Measurements from ENCODE around the gene TM7SF2. TPM values are rescaled to one million over a fixed set of nuclear protein-coding genes. Genes with fewer than 3 reads are reported as not detected.
"Not testable (repeated sequence)": the region's sequence is repeated elsewhere in the genome, so short reads cannot be mapped to it uniquely, and the experiment has no call there.

TM7SF2 gene
- polyA plus RNA-seq, 3 donors: 68.6 to 89.4 (median 70.8) TPM

DNA sequence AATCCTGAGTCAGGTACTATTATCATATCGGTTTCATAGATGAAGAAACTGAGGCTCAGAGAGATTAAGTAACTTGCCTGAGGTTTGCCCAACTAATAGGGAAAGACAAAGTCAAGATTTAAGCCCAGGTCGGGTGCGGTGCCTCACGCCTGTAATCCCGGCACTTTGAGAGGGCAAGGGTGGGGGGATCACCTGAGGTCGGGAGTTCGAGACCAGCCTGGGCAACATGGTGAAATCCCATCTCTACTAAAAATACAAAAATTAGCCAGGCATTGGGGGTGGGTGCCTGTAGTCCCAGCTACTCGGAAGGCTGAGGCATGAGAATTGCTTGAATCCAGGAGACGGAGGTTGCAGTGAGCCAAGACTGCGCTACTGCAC, 38.4 kb downstream of the TM7SF2 start:
- not testable (repeated sequence) for DNase-seq (ENCODE audit: low read depth in 3 of 3, low spot score in 2 of 3)

DNA sequence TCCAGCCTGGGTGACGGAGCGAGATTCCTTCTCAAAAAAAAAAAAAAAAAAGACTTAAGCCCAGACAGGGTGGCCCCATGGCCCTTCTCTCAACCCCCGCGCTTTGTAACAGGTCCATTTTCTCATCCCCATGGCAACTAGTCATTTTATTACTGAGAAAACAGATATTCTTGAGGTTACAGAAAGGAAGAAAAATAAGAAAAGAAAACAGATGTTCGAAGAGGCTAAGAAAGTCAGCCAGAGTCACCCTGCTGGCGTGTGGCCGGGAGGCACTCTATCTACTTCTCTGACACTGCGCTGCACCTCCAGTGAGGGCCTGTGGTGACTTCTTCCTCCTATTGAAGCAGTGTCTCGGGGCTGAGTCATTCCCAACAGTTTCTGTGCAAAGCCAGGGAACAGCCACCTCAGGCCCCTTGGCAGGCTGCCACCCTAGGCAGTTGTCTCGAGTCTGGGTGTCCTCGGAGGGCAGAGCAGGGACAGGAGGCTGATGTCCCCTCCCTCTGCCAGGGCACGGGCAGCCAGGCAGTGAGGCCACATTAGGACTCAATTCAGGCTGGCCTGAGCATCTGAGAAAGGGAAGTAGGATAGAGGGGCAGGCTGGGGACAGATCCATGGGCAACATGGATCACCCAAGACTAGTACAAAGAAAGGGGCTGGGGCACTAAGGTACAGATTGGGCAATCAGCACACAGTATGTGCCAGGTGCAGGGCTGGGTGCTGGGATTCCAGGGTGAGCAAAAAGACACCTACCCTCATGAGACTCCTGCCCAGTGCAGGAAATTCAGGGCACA, 39.0 kb downstream of the TM7SF2 start:
- DNase-seq (ENCODE audit: low read depth in 3 of 3, low spot score in 2 of 3): no peak

DNA sequence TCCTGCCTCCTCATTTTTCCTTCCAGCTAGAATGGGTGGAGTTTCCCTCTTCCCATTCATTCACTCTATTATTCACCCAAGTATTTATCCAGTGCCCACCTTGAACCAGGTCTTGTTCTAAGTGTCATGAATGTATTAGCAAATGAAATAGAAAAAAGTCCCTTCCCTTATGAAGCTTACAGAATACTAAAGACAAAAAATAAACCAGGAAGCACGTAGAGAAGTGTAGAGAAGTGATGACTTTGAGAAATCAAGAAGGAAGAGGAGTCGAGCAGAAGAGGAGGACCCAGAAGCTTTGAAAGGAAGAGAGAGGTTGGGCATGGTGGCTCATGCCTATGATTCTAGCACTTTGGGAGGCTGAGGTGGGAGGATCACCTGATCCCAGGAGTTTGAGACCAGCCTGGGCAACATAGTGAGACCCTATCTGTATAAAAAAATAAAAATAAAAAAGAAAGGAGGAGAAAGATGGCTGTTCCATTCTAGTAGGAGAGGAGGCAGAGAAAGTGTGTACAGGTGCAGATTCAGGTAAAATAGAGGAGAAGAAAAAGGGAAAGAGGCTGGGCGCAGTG, 39.7 kb downstream of the TM7SF2 start:
- DNase-seq (ENCODE audit: low read depth in 3 of 3, low spot score in 2 of 3): no peak

DNA sequence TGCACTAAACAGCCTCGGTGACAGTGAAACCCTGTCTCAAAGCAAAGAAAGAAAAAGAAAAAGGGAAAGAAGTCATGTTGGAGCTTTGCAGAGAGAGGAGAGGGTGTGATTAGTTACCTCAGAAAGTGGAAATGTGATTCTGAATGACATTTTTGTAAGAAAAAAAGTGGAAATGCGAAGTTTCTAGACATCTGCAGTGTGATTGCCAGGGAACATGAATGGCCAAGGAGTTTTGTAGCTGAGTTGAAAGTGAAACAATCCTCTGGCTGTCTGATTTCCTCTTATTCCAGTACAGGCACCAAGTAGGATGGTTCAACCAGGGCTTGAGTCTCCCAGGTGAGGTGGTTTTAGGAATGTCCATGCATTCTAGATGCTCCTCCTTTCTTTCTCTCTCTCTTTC, 40.5 kb downstream of the TM7SF2 start:
- no peak for DNase-seq (ENCODE audit: low read depth in 3 of 3, low spot score in 2 of 3)

DNA sequence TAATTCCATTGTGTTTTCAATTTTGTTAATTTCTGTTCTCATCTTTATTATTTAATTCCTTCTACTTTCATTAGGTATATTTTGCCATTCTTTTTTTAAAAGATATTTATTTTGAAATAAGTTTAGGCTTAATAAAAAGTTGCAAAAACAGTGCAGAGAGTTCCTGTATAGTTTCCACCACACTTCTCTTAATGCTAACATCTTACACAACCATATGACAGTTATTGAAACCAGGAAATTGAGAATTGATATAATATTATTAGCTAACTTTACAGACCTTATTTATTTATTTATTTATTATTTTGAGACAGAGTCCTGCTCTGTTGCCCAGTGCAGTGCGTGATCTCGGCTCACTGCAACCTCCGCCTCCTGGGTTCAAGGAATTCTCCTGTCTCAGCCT, 44.6 kb downstream of the TM7SF2 start:
- DNase-seq (ENCODE audit: low read depth in 3 of 3, low spot score in 2 of 3): no peak

DNA sequence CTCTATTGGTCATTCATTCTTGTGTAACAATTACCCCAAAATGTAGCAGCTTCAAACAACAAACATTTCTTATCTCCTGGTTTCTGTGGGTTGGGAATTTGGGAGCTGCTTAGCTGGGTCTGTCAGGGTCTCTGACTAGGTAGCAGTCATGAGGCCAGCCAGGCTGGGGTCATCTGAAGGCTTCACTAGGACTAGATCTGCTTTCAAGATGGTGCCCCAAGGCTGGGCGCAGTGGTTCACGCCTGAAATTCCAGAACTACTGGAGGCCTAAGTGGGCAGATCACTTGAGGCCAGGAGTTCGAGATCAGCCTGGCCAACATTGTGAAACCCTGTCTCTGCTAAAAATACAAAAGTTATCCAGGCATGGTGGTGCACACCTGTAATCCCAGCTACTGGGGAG, 45.3 kb downstream of the TM7SF2 start:
- DNase-seq (ENCODE audit: low read depth in 3 of 3, low spot score in 2 of 3): no peak

DNA sequence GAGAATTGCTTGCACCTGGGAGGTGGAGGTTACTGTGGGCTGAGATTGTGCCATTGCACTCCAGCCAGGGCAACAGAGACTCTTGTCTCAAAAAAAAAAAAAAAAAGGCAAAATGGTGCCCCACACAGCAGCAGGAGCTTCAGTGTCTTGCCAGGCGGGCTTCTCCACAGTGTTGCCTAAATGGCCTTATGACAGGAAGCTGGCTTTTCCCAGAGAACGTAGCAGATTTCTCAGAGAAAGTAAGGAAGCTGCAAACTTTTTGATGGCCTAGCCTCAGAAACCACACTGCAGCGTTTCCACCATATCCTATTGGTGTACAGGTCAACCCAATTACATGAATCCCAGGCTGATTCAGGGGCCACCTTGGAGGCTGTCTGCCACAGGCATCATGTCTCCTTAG, 45.7 kb downstream of the TM7SF2 start:
- no peak for DNase-seq (ENCODE audit: low read depth in 3 of 3, low spot score in 2 of 3)

DNA sequence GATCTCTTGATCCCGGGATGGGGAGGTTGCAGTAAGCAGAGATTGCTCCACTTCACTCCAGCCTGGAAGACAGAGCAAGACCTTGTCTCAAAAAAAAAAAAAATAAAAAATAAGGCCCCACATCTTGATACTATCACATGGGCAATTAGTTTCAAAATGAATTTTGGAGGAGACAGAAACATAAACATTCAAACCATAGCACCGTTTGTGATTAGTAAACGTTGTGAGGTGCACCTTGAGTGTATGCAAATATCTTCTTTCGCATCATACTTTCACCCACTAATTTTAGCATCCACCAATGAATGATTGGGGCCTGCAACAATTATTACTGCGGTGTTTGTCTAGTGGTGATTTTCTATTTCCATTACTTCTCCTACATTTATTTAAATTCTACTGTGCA, 47.3 kb downstream of the TM7SF2 start:
- no peak for DNase-seq (ENCODE audit: low read depth in 3 of 3, low spot score in 2 of 3)

DNA sequence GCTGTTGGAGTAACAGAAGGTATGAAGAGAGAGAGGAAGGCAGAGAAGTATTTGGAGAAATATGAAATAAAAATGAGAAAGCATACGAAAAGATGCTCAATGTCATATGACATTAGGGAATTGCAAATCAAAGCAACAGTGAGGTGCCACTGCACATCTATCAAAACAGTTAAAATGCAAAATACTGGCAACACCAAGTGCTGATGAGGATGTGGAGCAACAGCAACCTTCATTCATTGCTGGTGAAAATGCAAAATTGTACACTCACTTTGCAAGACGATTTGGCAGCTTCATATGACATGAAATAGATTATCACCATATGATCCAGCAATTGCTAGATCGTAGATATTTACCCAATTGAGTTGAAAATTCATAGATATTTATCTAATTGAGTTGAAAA, 49.0 kb downstream of the TM7SF2 start:
- no peak for DNase-seq (ENCODE audit: low read depth in 3 of 3, low spot score in 2 of 3)

DNA sequence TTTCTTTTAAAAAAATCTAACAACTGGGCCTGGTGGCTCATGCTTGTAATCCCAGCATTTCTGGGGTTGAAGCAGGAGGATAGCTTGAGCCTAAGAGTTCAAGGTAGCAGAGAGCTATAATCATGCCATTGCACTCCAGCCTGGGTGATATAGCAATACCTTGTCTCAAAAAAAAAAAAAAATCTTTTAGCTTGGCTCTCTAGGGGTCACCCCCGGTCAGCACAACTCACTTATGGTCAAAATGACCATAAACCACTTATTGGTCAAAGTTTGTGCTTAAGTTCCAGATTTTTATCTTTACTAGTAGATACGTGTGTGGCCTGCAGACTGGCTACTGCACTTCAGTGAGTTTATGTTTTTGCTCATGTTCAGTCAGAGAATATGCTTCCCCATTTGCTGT, 52.0 kb downstream of the TM7SF2 start:
- DNase-seq (ENCODE audit: low read depth in 3 of 3, low spot score in 2 of 3): no peak

Other genes with a start within 250 kb of the TM7SF2 start
- gene EHD1, start 233.3 kb upstream of the TM7SF2 start, polyA plus RNA-seq (ENCODE audit: insufficient read length in 3 of 3): 10 to 100 TPM; 44.6 to 63.5 (median 49.4) TPM
- gene ATG2A, start 194.7 kb upstream of the TM7SF2 start, polyA plus RNA-seq (ENCODE audit: insufficient read length in 3 of 3): 10 to 100 TPM; 12.8 to 14.0 (median 13.2) TPM
- gene PPP2R5B, start 187.2 kb upstream of the TM7SF2 start, polyA plus RNA-seq (ENCODE audit: insufficient read length in 3 of 3): 10 to 100 TPM; 14.3 to 16.3 (median 16.0) TPM
- 1 to 10 TPM; 1.5 to 1.7 (median 1.6) TPM for gene GPHA2, start 176.0 kb upstream of the TM7SF2 start, polyA plus RNA-seq (ENCODE audit: insufficient read length in 3 of 3)
- gene MAJIN, start 139.8 kb upstream of the TM7SF2 start, polyA plus RNA-seq (ENCODE audit: insufficient read length in 3 of 3): 1 to 10 TPM in 1 of 3 donors, under 1 TPM in 2; 0.57 to 1.2 (median 0.67) TPM
- gene BATF2, start 114.9 kb upstream of the TM7SF2 start, polyA plus RNA-seq (ENCODE audit: insufficient read length in 3 of 3): 1 to 10 TPM; 2.7 to 3.1 (median 3.0) TPM
- gene ARL2, start 97.7 kb upstream of the TM7SF2 start, polyA plus RNA-seq (ENCODE audit: insufficient read length in 3 of 3): 10 to 100 TPM; 51.5 to 64.4 (median 54.5) TPM
- gene SNX15, start 84.4 kb upstream of the TM7SF2 start, polyA plus RNA-seq (ENCODE audit: insufficient read length in 3 of 3): 10 to 100 TPM; 22.9 to 29.1 (median 26.9) TPM
- gene SAC3D1, start 70.7 kb upstream of the TM7SF2 start, polyA plus RNA-seq (ENCODE audit: insufficient read length in 3 of 3): 10 to 100 TPM in 2 of 3 donors, 1 to 10 TPM in 1; 9.9 to 12.8 (median 10.6) TPM
- 10 to 100 TPM; 10.7 to 13.0 (median 12.9) TPM for gene NAALADL1, start 53.3 kb upstream of the TM7SF2 start, polyA plus RNA-seq (ENCODE audit: insufficient read length in 3 of 3)
- 10 to 100 TPM; 17.8 to 18.4 (median 18.0) TPM for gene CDCA5, start 27.8 kb upstream of the TM7SF2 start, polyA plus RNA-seq (ENCODE audit: insufficient read length in 3 of 3)
- gene ZFPL1, start 27.6 kb upstream of the TM7SF2 start, polyA plus RNA-seq (ENCODE audit: insufficient read length in 3 of 3): 10 to 100 TPM; 25.2 to 28.2 (median 27.3) TPM
- 100 to 1,000 TPM in 2 of 3 donors, 10 to 100 TPM in 1; 96.9 to 104 (median 101) TPM for gene VPS51, start 15.7 kb upstream of the TM7SF2 start, polyA plus RNA-seq (ENCODE audit: insufficient read length in 3 of 3)
- 1 to 10 TPM; 4.6 to 6.0 (median 5.0) TPM for gene ZNHIT2, start 5.8 kb downstream of the TM7SF2 start, polyA plus RNA-seq (ENCODE audit: insufficient read length in 3 of 3)
- 100 to 1,000 TPM; 585 to 654 (median 621) TPM for gene FAU, start 10.3 kb downstream of the TM7SF2 start, polyA plus RNA-seq (ENCODE audit: insufficient read length in 3 of 3)
- gene MRPL49, start 10.4 kb downstream of the TM7SF2 start, polyA plus RNA-seq (ENCODE audit: insufficient read length in 3 of 3): 10 to 100 TPM; 58.6 to 62.2 (median 59.5) TPM
- 10 to 100 TPM; 44.8 to 46.9 (median 45.6) TPM for gene SYVN1, start 22.6 kb downstream of the TM7SF2 start, polyA plus RNA-seq (ENCODE audit: insufficient read length in 3 of 3)
- not detected for gene SPDYC, start 58.4 kb downstream of the TM7SF2 start, polyA plus RNA-seq (ENCODE audit: insufficient read length in 3 of 3)
- gene CAPN1, start 70.1 kb downstream of the TM7SF2 start, polyA plus RNA-seq (ENCODE audit: insufficient read length in 3 of 3): 100 to 1,000 TPM in 1 of 3 donors, 10 to 100 TPM in 2; 73.4 to 102 (median 83.1) TPM
- 10 to 100 TPM; 24.3 to 28.2 (median 25.6) TPM for gene POLA2, start 150.1 kb downstream of the TM7SF2 start, polyA plus RNA-seq (ENCODE audit: insufficient read length in 3 of 3)
- 10 to 100 TPM in 1 of 3 donors, 1 to 10 TPM in 2; 6.3 to 10.1 (median 6.5) TPM for gene CDC42EP2, start 203.0 kb downstream of the TM7SF2 start, polyA plus RNA-seq (ENCODE audit: insufficient read length in 3 of 3)
- gene DPF2, start 222.0 kb downstream of the TM7SF2 start, polyA plus RNA-seq (ENCODE audit: insufficient read length in 3 of 3): 10 to 100 TPM; 76.7 to 88.5 (median 81.3) TPM
- under 1 TPM; 0.62 to 0.69 (median 0.64) TPM for gene TIGD3, start 242.9 kb downstream of the TM7SF2 start, polyA plus RNA-seq (ENCODE audit: insufficient read length in 3 of 3)